OCI-LY3 (cell line): ENCODE measurements around the gene FHOD3.
"Not testable (repeated sequence)": the region's sequence is repeated elsewhere in the genome, so short reads cannot be mapped to it uniquely, and the experiment has no call there.

Experiments
- H2AFZ ChIP-seq: fragments of 200-600, 300-600 bp; shearing (Covaris generic); 2 replicates; pipeline ENCODE4 v1.6.0; 2014; ENCODE audit warnings: antibody characterized with exemption, low read depth, low read length
- H3K27ac ChIP-seq: fragments of 200-600, 300-600 bp; sonication (generic); 2 replicates; pipeline ENCODE4 v1.5.1; 2014; ENCODE audit warnings: mild to moderate bottlenecking, low read length, moderate library complexity, mixed read lengths
- H3K27me3 ChIP-seq: fragments of 200-600, 300-600 bp; sonication (generic); 2 replicates; pipeline ENCODE4 v1.6.1; 2014; ENCODE audit warnings: low read depth, low read length, mixed read lengths
- H3K36me3 ChIP-seq: fragments of 200-600, 300-600 bp; sonication (generic); replicated peaks from 2 replicates; pipeline ENCODE3; 2014; ENCODE audit warnings: low read depth, low read length, mixed read lengths
- H3K4me1 ChIP-seq: fragments of 300-600, 200-600 bp; sonication (generic); 2 replicates; pipeline ENCODE4 v1.6.1; 2014; ENCODE audit warnings: low read length, mixed read lengths
- H3K4me2 ChIP-seq: fragments of 200-600, 300-600 bp; sonication (generic); 2 replicates; pipeline ENCODE4 v1.6.1; 2014; ENCODE audit warnings: low read length, mixed read lengths
- H3K4me3 ChIP-seq: fragments of 300-600, 200-600 bp; sonication (generic); 2 replicates; pipeline ENCODE4 v1.5.1; 2014; ENCODE audit warnings: antibody characterized with exemption, mild to moderate bottlenecking, low read length, moderate library complexity
- H3K79me2 ChIP-seq: fragments of 300-600, 200-600 bp; shearing (Covaris generic); 2 replicates; pipeline ENCODE4 v1.6.1; 2014; ENCODE audit warnings: mild to moderate bottlenecking, low read length, mixed read lengths
- H3K9ac ChIP-seq: fragments of 300-600, 200-600 bp; shearing (Covaris generic); 2 replicates; pipeline ENCODE4 v1.6.0; 2014; ENCODE audit warnings: mild to moderate bottlenecking, low read length, moderate library complexity
- H3K9me3 ChIP-seq: fragments of 200-600, 300-600 bp; shearing (Covaris generic); 2 replicates; pipeline ENCODE4 v1.6.1; 2014; ENCODE audit warnings: low read length, mixed read lengths; ENCODE audit not compliant: insufficient read depth
- H4K20me1 ChIP-seq: fragments of 200-600, 300-600 bp; sonication (generic); 2 replicates; pipeline ENCODE4 v1.6.1; 2016; ENCODE audit warnings: low read length, mixed read lengths; ENCODE audit not compliant: insufficient read depth
- EZH2phosphoT487 ChIP-seq: fragments of 200-600 bp; shearing (Covaris generic); IDR thresholded peaks from 2 replicates; pipeline ENCODE4 v1.6.1; 2018; ENCODE audit warnings: antibody characterized with exemption, mixed run types, low read depth
- TF ChIP-seq, protein P1 (sequence below): fragments of 200-600, 300-600 bp; sonication (generic); IDR thresholded peaks from 2 replicates; pipeline ENCODE4 v1.5.1; 2014; ENCODE audit warnings: antibody characterized with exemption, low read length, low read depth

FHOD3 gene

DNA sequence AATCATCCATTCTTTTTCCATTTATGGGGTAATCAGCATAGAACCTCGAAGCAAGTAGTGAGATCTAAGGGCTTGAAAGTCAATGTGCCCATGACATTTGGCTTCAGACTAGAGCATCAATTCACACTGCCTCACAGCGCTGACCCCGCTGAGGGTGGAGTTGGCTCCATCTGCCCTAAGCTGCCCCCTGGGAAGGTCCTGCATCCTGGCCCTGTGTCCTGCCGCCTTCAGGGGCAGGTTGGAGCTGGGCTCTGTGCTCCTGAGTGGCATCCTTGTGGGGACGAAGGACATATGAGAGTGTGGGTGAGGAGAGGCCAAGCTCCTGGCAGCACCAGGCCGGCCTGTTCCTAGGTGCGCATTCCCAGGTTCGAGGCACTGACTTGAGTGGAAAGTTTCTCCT, 249.4 kb downstream of the FHOD3 start:
- no peak overlapping the region for H2AFZ ChIP-seq
- H3K79me2 ChIP-seq, result no peaks in the 10 kb centered on the region
- H3K4me3 ChIP-seq, result no peak overlapping the region
- no peaks in the 10 kb centered on the region for H3K9me3 ChIP-seq
- no peaks in the 10 kb centered on the region for H3K27me3 ChIP-seq
- TF ChIP-seq, protein P1, sequence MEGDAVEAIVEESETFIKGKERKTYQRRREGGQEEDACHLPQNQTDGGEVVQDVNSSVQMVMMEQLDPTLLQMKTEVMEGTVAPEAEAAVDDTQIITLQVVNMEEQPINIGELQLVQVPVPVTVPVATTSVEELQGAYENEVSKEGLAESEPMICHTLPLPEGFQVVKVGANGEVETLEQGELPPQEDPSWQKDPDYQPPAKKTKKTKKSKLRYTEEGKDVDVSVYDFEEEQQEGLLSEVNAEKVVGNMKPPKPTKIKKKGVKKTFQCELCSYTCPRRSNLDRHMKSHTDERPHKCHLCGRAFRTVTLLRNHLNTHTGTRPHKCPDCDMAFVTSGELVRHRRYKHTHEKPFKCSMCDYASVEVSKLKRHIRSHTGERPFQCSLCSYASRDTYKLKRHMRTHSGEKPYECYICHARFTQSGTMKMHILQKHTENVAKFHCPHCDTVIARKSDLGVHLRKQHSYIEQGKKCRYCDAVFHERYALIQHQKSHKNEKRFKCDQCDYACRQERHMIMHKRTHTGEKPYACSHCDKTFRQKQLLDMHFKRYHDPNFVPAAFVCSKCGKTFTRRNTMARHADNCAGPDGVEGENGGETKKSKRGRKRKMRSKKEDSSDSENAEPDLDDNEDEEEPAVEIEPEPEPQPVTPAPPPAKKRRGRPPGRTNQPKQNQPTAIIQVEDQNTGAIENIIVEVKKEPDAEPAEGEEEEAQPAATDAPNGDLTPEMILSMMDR, result no peak
- no peak for TF ChIP-seq EZH2phosphoT487
- peaks cover 10% of the 10 kb centered on the region for H3K4me1 ChIP-seq
- no peaks in the 10 kb centered on the region for H4K20me1 ChIP-seq
- no peak overlapping the region for H3K27ac ChIP-seq
- H3K36me3 ChIP-seq, result no peaks in the 10 kb centered on the region
- no peak overlapping the region for H3K4me2 ChIP-seq
- H3K9ac ChIP-seq, result no peak overlapping the region

DNA sequence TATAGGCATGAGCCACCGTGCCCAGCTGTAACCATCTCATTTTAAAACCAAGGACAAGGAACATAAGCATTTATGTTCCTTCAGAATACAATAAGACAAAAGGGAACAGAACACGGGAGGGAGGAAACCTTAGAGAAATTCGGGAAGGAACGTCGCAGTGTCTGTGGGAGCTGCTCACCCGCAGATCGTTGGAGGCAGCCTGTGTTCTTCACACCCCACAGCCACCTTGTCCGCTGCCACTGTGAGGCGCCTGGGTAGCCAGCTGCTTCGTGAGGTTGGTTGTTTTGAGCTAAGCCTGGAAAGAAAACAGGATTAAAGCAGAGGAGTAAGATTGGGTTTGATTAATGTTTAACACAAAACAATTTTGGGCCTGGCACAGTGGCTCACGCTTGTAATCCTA, 250.0 kb downstream of the FHOD3 start:
- Histone ChIP-seq H3K27ac (no peak overlapping the region), H2AFZ (no peak overlapping the region), H3K4me3 (no peak overlapping the region), H3K9me3 (no peaks in the 10 kb centered on the region), H3K36me3 (no peaks in the 10 kb centered on the region), H3K9ac (no peak overlapping the region), H3K4me2 (no peak overlapping the region), H4K20me1 (no peaks in the 10 kb centered on the region), H3K27me3 (no peaks in the 10 kb centered on the region), H3K79me2 (no peaks in the 10 kb centered on the region), H3K4me1 (peaks cover 10% of the 10 kb centered on the region)
- TF ChIP-seq EZH2phosphoT487, result no peak
- TF ChIP-seq, protein P1, result no peak

DNA sequence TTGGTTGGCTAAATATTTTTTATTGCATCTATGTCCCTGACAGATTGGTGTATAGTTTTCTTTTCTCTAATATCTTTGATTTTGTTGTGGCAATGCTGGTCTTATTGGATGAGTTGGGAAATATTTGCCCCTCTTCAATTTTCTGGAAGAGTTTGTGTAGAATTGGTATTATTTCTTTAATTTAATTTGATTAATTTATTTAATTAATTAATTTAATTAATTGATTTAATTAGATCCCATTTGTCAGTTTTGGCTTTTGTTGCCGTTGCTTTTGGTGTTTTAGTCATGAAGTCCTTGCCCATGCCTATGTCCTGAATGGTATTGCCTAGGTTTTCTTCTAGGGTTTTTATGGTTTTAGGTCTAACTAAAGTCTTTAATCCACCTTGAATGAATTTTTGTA, 253.8 kb downstream of the FHOD3 start:
- H3K79me2 ChIP-seq, H3K36me3 ChIP-seq, H3K4me3 ChIP-seq, H3K9me3 ChIP-seq, H3K4me2 ChIP-seq, H4K20me1 ChIP-seq, H3K9ac ChIP-seq, H2AFZ ChIP-seq, H3K4me1 ChIP-seq, H3K27ac ChIP-seq, H3K27me3 ChIP-seq: not testable (repeated sequence)

DNA sequence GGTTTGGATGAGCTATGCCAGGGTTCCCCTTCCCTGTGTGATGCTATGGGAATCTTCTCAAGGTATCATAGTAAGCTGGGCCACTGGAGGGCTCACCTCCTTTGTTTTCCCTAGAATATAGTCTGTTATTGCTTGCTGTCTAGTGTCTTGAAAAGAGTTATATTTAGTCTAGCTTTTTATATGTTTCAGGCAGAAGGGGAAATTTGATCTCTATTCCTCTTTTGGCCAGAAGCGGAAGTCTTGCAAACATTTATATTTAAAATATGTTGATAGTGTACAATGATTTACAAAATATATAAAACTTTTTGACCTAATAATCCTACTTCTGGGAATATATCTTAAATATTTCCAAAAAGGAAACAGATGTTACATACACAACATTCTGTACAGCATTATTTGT, 260.7 kb downstream of the FHOD3 start:
- Histone ChIP-seq H3K36me3 (no peaks in the 10 kb centered on the region), H4K20me1 (no peaks in the 10 kb centered on the region), H3K27ac (no peak overlapping the region), H3K4me2 (no peak overlapping the region), H3K79me2 (no peaks in the 10 kb centered on the region), H3K4me1 (no peaks in the 10 kb centered on the region), H3K9me3 (no peaks in the 10 kb centered on the region), H3K9ac (no peak overlapping the region), H3K27me3 (peaks cover 15% of the 10 kb centered on the region; the same call in 1 of the 2 replicates), H3K4me3 (no peak overlapping the region), H2AFZ (no peak overlapping the region)
- TF ChIP-seq, protein P1, result no peak
- no peak for TF ChIP-seq EZH2phosphoT487
